Measurements from ENCODE around the gene TMEM205. TPM values are rescaled to one million over a fixed set of nuclear protein-coding genes. Genes with fewer than 3 reads are reported as not detected.
A peak's percentile ranks its signal among the peaks of the same experiment; 100 is the strongest.

Gene TMEM205
- total and polyA plus RNA-seq, 2 of the 8 experiments (the other 6 are each of a cell fraction or from before 2014, with no cell fraction given) = 73.5 to 423 TPM

GRCh38 chr19:11323601-11324078 is 22.4 kb downstream of the TMEM205 start:
- Histone ChIP-seq H3K4me2 (ENCODE audit: insufficient read depth in 1 of 2, low read depth in 2 of 2, low read length in 2 of 2) (no peak overlapping the region), H3K4me1 (replicated peaks in 1 of 4; ENCODE audit: control insufficient read depth in 3 of 4, insufficient read depth in 4 of 4, low read length in 3 of 4) (peaks cover 0 to 5% (median 0%) of the 10 kb centered on the region in 4 experiments; a peak in 3 of 7 replicates), H3K14ac (ENCODE audit: insufficient read length) (no peak overlapping the region), H3K18ac (ENCODE audit: extremely low read depth, low read length) (no peak overlapping the region), H4K91ac (replicated peaks; ENCODE audit: insufficient read length, low read length) (no peak overlapping the region), H2AFZ (ENCODE audit: low read length) (no peak overlapping the region), H3K9ac (replicated peaks in 1 of 4; ENCODE audit: extremely low read depth in 1 of 4, low read depth in 3 of 4, low read length in 3 of 4) (no peak overlapping the region), H3K79me2 (ENCODE audit: control insufficient read depth in 1 of 2, insufficient read depth in 2 of 2, low read length in 2 of 2) (no peaks in the 10 kb centered on the region), H3K4ac (replicated peaks; ENCODE audit: insufficient read length, low read depth, low read length) (no peak overlapping the region), H3K56ac (replicated peaks; ENCODE audit: insufficient read length, low read depth, low read length) (no peak overlapping the region), H3K23me2 (ENCODE audit: low read depth, low read length) (no peaks in the 10 kb centered on the region), H3K4me3 (ENCODE audit: extremely low read depth in 1 of 4, insufficient read depth in 2 of 4, low read depth in 3 of 4, low read length in 4 of 4) (no peak overlapping the region), H2AK5ac (ENCODE audit: low read depth, low read length) (no peak overlapping the region), H2BK12ac (ENCODE audit: low read depth, low read length) (no peak overlapping the region), H3K27me3 (replicated peaks in 1 of 4; ENCODE audit: control insufficient read depth in 3 of 4, extremely low read depth in 1 of 4, insufficient read depth in 3 of 4, low read length in 3 of 4) (no peaks in the 10 kb centered on the region), H4K20me1 (replicated peaks in 1 of 2; ENCODE audit: control insufficient read depth in 1 of 2, insufficient read depth in 2 of 2, low read length in 2 of 2) (no peaks in the 10 kb centered on the region), H4K5ac (ENCODE audit: insufficient read length, low read depth, low read length) (no peak overlapping the region), H2BK120ac (replicated peaks; ENCODE audit: low read depth, low read length) (no peak overlapping the region), H2BK5ac (ENCODE audit: low read depth, low read length) (no peak overlapping the region), H4K8ac (ENCODE audit: extremely low read depth, insufficient read depth, low read length) (no peak overlapping the region), H3K27ac (ENCODE audit: low read depth, low read length) (no peak overlapping the region), H3K79me1 (ENCODE audit: low read depth, low read length) (no peaks in the 10 kb centered on the region), H2BK15ac (ENCODE audit: low read length) (no peak overlapping the region), H2BK20ac (ENCODE audit: low read length) (no peak overlapping the region), H3K9me3 (ENCODE audit: insufficient read depth in 2 of 2, low read depth in 1 of 2, low read length in 1 of 2) (no peaks in the 10 kb centered on the region), H3K36me3 (ENCODE audit: control insufficient read depth in 2 of 4, insufficient read depth in 4 of 4, low read length in 3 of 4) (no peaks in the 10 kb centered on the region), H3K23ac (ENCODE audit: insufficient read length) (no peak overlapping the region)
- ChIA-PET CTCF (ENCODE audit: partially characterized antibody) (interaction anchor here (0.8 to 2.7 kb wide), 4 partner anchors 12 to 136 kb away, joined by 3 to 13 read pairs (median 4); no protein-coding TSS in a partner anchor), POLR2A (ENCODE audit: partially characterized antibody) (interaction anchor here (0.8 to 2.7 kb wide), 4 partner anchors 11 to 58 kb away, joined by 3 to 5 read pairs (median 4); partner anchors contain the start of gene RAB3D)
- TF ChIP-seq TEAD4 (IDR thresholded peaks at IDR 0.05; ENCODE audit: low read depth, low read length) (0 out of 2 replicates have a peak, but pooled peaks have one; percentile 26), EP300 (IDR thresholded peaks at IDR 0.05; ENCODE audit: borderline replicate concordance in 1 of 2, low read depth in 2 of 2, low read length in 2 of 2) (no peak), CTCF (IDR thresholded peaks at IDR 0.05; ENCODE audit: control extremely low read depth in 1 of 3, insufficient read depth in 1 of 3, low read depth in 1 of 3, low read length in 3 of 3) (peak in 2 of 3 experiments; percentile 9 to 40; a peak in 1 of 4 replicates), ZNF274 (IDR thresholded peaks at IDR 0.05; ENCODE audit: borderline replicate concordance, extremely low read depth, low read length) (no peak), EGR1 (IDR thresholded peaks at IDR 0.05; ENCODE audit: borderline replicate concordance, low read depth, low read length) (no peak)
- FAIRE-seq (no peak), DNase-seq (ENCODE audit: low read depth in 1 of 2, low spot score in 2 of 2) (no peak)
- WGBS, 2 experiments (ENCODE audit: extremely low coverage in 1 of 2, insufficient coverage in 1 of 2, insufficient read length in 1 of 2, insufficient replicate concordance in 2 of 2, low coverage in 1 of 2, low lambda C conversion rate in 2 of 2, missing lambda C conversion rate in 1 of 2) = 84% methylated on average over 5 of the region's 5 CpGs; no CpG with 5 or more reads in 1 of the 2 experiments
